Uterus (tissue), 2 donors: ENCODE measurements around the gene CACNA1B.

Experiments used
- POLR2A ChIP-seq, 2 donors: fragments of 450-650 bp; IDR thresholded peaks; one replicate each; pipeline ENCODE4 v1.6.1; 2016; ENCODE audit warnings: antibody characterized with exemption in 2 of 2, mild to moderate bottlenecking in 1 of 2, moderate library complexity in 1 of 2
- TF ChIP-seq, protein P1 (sequence below), 4 experiments: fragments of 200-600 bp in 2 of 4; fragments of 450-650 bp in 2 of 4; sonication (generic) in 2 of 4; IDR thresholded peaks; one replicate each; pipeline ENCODE4 v1.5.1; 2016 to 2019; ENCODE audit warnings: antibody characterized with exemption in 4 of 4, mild to moderate bottlenecking in 2 of 4, moderate library complexity in 1 of 4

DNA sequence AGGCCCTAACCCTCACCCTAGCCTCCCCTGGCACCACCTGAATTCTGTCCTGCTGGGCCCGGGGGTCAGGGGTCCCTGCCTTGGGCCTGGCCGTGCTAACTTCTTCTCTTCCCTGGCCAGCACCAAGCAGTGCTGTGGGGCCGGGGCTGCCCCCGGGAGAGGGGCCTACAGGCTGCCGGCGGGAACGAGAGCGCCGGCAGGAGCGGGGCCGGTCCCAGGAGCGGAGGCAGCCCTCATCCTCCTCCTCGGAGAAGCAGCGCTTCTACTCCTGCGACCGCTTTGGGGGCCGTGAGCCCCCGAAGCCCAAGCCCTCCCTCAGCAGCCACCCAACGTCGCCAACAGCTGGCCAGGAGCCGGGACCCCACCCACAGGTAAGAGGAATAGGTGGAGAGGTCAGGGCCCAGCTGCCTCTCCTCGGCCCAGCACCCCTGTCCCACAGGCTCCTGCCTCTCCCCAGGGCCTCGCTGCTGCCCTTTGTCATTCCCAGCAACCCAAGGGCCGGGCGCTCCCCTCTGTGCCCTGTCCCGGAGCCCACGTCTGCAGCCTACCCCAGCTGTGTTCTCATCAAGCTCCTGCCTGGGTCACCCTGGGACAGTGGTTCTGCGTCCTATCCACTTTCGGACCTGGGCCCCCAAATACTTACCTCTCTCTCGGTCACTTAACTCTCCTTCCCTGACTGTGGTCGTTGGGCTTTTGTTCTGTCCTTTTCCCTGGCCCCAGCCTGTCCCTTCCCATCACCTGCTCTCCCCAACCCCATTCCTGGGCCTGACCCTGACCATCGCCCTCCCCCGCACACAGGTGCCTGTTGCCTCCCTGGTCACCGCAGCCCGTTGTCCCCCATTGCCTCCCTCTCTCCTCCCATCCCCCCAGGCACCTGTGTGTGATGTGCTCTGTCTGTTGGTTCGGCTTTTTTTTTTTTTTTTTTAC lies 243.2 kb downstream of the CACNA1B start:
- TF ChIP-seq, protein P1, sequence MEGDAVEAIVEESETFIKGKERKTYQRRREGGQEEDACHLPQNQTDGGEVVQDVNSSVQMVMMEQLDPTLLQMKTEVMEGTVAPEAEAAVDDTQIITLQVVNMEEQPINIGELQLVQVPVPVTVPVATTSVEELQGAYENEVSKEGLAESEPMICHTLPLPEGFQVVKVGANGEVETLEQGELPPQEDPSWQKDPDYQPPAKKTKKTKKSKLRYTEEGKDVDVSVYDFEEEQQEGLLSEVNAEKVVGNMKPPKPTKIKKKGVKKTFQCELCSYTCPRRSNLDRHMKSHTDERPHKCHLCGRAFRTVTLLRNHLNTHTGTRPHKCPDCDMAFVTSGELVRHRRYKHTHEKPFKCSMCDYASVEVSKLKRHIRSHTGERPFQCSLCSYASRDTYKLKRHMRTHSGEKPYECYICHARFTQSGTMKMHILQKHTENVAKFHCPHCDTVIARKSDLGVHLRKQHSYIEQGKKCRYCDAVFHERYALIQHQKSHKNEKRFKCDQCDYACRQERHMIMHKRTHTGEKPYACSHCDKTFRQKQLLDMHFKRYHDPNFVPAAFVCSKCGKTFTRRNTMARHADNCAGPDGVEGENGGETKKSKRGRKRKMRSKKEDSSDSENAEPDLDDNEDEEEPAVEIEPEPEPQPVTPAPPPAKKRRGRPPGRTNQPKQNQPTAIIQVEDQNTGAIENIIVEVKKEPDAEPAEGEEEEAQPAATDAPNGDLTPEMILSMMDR (IDR thresholded peaks at IDR 0.05) = no peak
- TF ChIP-seq POLR2A (IDR thresholded peaks at IDR 0.05) = no peak
